ENCODE data around the gene RIMKLB.
A peak's percentile ranks its signal among the peaks of the same experiment; 100 is the strongest.
"Not testable (repeated sequence)": the region's sequence is repeated elsewhere in the genome, so short reads cannot be mapped to it uniquely, and the experiment has no call there.

Gene RIMKLB

GRCh38 chr12:8692573-8692972 is 5.2 kb upstream of the RIMKLB start:
- DNase-seq (ENCODE audit: low read depth, low spot score) = no peak

GRCh38 chr12:8695116-8695515 is 2.7 kb upstream of the RIMKLB start:
- DNase-seq (ENCODE audit: low read depth, low spot score) = no peak

- no peak for DNase-seq (ENCODE audit: low read depth, low spot score)
Observed at GRCh38 chr12:8696442-8697090, 1.2 kb upstream of the RIMKLB start.

GRCh38 chr12:8697120-8697475 is 693 bp upstream of the RIMKLB start:
- no peak for DNase-seq (ENCODE audit: low read depth, low spot score)

GRCh38 chr12:8698132-8698851 is 501 bp downstream of the RIMKLB start:
- DNase-seq (ENCODE audit: low read depth, low spot score) = peak; percentile 11

GRCh38 chr12:8698879-8699278 is 1.1 kb downstream of the RIMKLB start:
- DNase-seq (ENCODE audit: low read depth, low spot score) = no peak

GRCh38 chr12:8699714-8700113 is 1.9 kb downstream of the RIMKLB start:
- DNase-seq (ENCODE audit: low read depth, low spot score) = no peak

GRCh38 chr12:8701046-8701660 is 3.4 kb downstream of the RIMKLB start:
- DNase-seq (ENCODE audit: low read depth, low spot score) = no peak

GRCh38 chr12:8702159-8702558 is 4.4 kb downstream of the RIMKLB start:
- DNase-seq (ENCODE audit: low read depth, low spot score) = no peak

GRCh38 chr12:8709124-8709830 is 11.5 kb downstream of the RIMKLB start:
- DNase-seq (ENCODE audit: low read depth, low spot score) = no peak

GRCh38 chr12:8712572-8712971 is 14.8 kb downstream of the RIMKLB start:
- DNase-seq (ENCODE audit: low read depth, low spot score) = no peak

- DNase-seq (ENCODE audit: low read depth, low spot score) = no peak
Observed at GRCh38 chr12:8722286-8722800, 24.6 kb downstream of the RIMKLB start.

GRCh38 chr12:8734873-8735381 is 37.1 kb downstream of the RIMKLB start:
- DNase-seq (ENCODE audit: low read depth, low spot score) = no peak

- DNase-seq (ENCODE audit: low read depth, low spot score) = no peak
Observed at GRCh38 chr12:8742501-8742900, 44.7 kb downstream of the RIMKLB start.

- not testable (repeated sequence) for DNase-seq (ENCODE audit: low read depth, low spot score)
Observed at GRCh38 chr12:8743121-8743520, 45.3 kb downstream of the RIMKLB start.

- DNase-seq (ENCODE audit: low read depth, low spot score) = not testable (repeated sequence)
Observed at GRCh38 chr12:8745631-8746030, 47.8 kb downstream of the RIMKLB start.

GRCh38 chr12:8746046-8746445 is 48.3 kb downstream of the RIMKLB start:
- no peak for DNase-seq (ENCODE audit: low read depth, low spot score)

GRCh38 chr12:8760076-8760475 is 62.3 kb downstream of the RIMKLB start:
- DNase-seq (ENCODE audit: low read depth, low spot score) = not testable (repeated sequence)

GRCh38 chr12:8762701-8763100 is 64.9 kb downstream of the RIMKLB start:
- DNase-seq (ENCODE audit: low read depth, low spot score) = not testable (repeated sequence)

GRCh38 chr12:8766121-8766520 is 68.3 kb downstream of the RIMKLB start:
- not testable (repeated sequence) for DNase-seq (ENCODE audit: low read depth, low spot score)

GRCh38 chr12:8770499-8770898 is 72.7 kb downstream of the RIMKLB start:
- no peak for DNase-seq (ENCODE audit: low read depth, low spot score)

- DNase-seq (ENCODE audit: low read depth, low spot score) = no peak
Observed at GRCh38 chr12:8771072-8771471, 73.3 kb downstream of the RIMKLB start.

Measured in activated naive CD8-positive, alpha-beta T cell treated with anti-CD3 and anti-CD28 coated beads, Interleukin-2, amount 50 U/mL, for 16 hours (primary cell).